ENCODE measurements around the gene METTL9.

GRCh38 chr16:21574372-21574771, 25.0 kb upstream of the METTL9 start:
- TF ChIP-seq POLR2A (IDR thresholded peaks at IDR 0.05; ENCODE audit: low read depth, low read length) = no peak
- TF ChIP-seq TAF1 (IDR thresholded peaks at IDR 0.05; ENCODE audit: borderline replicate concordance, low read depth, low read length) = no peak
